Measurements from ENCODE around the gene SCAMP3. TPM values are rescaled to one million over a fixed set of nuclear protein-coding genes. Genes with fewer than 3 reads are reported as not detected.

SCAMP3 gene
- total RNA-seq, 1 experiment from 2014 or later = 64.2 TPM

DNA sequence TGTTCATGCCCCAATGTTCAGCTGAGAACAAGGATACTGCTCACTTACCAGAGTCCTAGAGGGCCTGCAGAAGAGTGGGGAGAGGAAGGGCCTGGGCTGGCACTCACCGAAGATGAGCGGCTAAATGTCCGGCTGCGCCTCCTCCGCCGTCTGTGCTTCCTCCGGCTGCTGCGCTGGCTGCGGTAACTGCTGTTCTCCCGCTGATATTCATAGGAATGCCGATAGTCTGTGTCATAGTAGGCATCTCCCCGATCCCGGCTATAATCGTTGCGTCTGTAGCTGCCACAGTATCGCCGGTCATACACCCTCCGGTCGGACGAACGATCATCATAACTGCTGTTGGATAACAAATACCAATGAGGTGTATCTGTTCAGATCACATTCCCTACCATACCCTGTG lies 7.2 kb upstream of the SCAMP3 start:
- Histone ChIP-seq H3K9me3 (ENCODE audit: control insufficient read depth in 1 of 2, insufficient read depth in 1 of 2, low read depth in 1 of 2, low read length in 2 of 2) (no peaks in the 10 kb centered on the region), H3K27me3 (ENCODE audit: insufficient read depth, low read length) (no peaks in the 10 kb centered on the region), H3K36me3 (ENCODE audit: control insufficient read depth in 1 of 2, insufficient read depth in 2 of 2, low read length in 2 of 2) (peaks cover 51 to 59% of the 10 kb centered on the region in 2 experiments), H3K4me3 (replicated peaks in 1 of 2; ENCODE audit: low read depth in 1 of 2, low read length in 2 of 2) (no peak overlapping the region), H2AFZ (ENCODE audit: low read depth, low read length, poor library complexity, severe bottlenecking) (no peak overlapping the region), H3K27ac (ENCODE audit: low read depth, low read length) (no peak overlapping the region), H3K79me2 (ENCODE audit: insufficient read depth, low read length) (peaks cover 52% of the 10 kb centered on the region), H3K4me2 (ENCODE audit: low read length) (no peak overlapping the region), H3K9me2 (ENCODE audit: insufficient read depth) (no peaks in the 10 kb centered on the region), H4K20me1 (ENCODE audit: insufficient read depth) (no peaks in the 10 kb centered on the region), H3K9ac (ENCODE audit: low read length) (no peak overlapping the region), H3K4me1 (ENCODE audit: control insufficient read depth in 1 of 2, insufficient read depth in 2 of 2, low read length in 2 of 2) (peaks cover 8 to 16% of the 10 kb centered on the region in 2 experiments)
- RAD21 ChIA-PET (ENCODE audit: low non-redundant PET in 1 of 2, low total read pairs in 2 of 2, uncharacterized antibody in 2 of 2, unreplicated experiment in 2 of 2) = no interaction called here
- POLR2A ChIA-PET = no interaction called here
- TF ChIP-seq, protein P1, sequence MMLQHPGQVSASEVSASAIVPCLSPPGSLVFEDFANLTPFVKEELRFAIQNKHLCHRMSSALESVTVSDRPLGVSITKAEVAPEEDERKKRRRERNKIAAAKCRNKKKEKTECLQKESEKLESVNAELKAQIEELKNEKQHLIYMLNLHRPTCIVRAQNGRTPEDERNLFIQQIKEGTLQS (IDR thresholded peaks at IDR 0.05) = no peak
- no peak for TF ChIP-seq ZBTB33 (IDR thresholded peaks at IDR 0.05; ENCODE audit: extremely low read depth, insufficient replicate concordance, low read length)
- TF ChIP-seq RAD21 (IDR thresholded peaks at IDR 0.05; ENCODE audit: low read depth) = no peak
- TF ChIP-seq ELF1 (IDR thresholded peaks at IDR 0.05; ENCODE audit: borderline replicate concordance, low read depth) = no peak
- no peak for TF ChIP-seq CTCF (IDR thresholded peaks at IDR 0.05 in 2 of 3, conservative IDR thresholded peaks at IDR 0.05 in 1 of 3; ENCODE audit: borderline replicate concordance in 1 of 3, insufficient read depth in 1 of 3, low read depth in 2 of 3, low read length in 2 of 3)
- TF ChIP-seq FOSL1 (IDR thresholded peaks at IDR 0.05; ENCODE audit: low read depth) = no peak
- TF ChIP-seq EZH2phosphoT487 (IDR thresholded peaks at IDR 0.05; ENCODE audit: borderline replicate concordance) = no peak
- TF ChIP-seq EGR1 (IDR thresholded peaks at IDR 0.05; ENCODE audit: low read depth) = no peak
- TF ChIP-seq EZH2 (IDR thresholded peaks at IDR 0.05) = no peak
- TF ChIP-seq, protein P2, sequence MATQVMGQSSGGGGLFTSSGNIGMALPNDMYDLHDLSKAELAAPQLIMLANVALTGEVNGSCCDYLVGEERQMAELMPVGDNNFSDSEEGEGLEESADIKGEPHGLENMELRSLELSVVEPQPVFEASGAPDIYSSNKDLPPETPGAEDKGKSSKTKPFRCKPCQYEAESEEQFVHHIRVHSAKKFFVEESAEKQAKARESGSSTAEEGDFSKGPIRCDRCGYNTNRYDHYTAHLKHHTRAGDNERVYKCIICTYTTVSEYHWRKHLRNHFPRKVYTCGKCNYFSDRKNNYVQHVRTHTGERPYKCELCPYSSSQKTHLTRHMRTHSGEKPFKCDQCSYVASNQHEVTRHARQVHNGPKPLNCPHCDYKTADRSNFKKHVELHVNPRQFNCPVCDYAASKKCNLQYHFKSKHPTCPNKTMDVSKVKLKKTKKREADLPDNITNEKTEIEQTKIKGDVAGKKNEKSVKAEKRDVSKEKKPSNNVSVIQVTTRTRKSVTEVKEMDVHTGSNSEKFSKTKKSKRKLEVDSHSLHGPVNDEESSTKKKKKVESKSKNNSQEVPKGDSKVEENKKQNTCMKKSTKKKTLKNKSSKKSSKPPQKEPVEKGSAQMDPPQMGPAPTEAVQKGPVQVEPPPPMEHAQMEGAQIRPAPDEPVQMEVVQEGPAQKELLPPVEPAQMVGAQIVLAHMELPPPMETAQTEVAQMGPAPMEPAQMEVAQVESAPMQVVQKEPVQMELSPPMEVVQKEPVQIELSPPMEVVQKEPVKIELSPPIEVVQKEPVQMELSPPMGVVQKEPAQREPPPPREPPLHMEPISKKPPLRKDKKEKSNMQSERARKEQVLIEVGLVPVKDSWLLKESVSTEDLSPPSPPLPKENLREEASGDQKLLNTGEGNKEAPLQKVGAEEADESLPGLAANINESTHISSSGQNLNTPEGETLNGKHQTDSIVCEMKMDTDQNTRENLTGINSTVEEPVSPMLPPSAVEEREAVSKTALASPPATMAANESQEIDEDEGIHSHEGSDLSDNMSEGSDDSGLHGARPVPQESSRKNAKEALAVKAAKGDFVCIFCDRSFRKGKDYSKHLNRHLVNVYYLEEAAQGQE (IDR thresholded peaks at IDR 0.05; ENCODE audit: low read depth) = no peak
- no peak for TF ChIP-seq POLR2AphosphoS5 (IDR thresholded peaks at IDR 0.05; ENCODE audit: low read depth, low read length)
- TF ChIP-seq YY1 (IDR thresholded peaks at IDR 0.05; ENCODE audit: extremely low read depth, insufficient replicate concordance, low read depth, low read length) = no peak
- TF ChIP-seq SRF (IDR thresholded peaks at IDR 0.05; ENCODE audit: low read depth) = no peak
- no peak for TF ChIP-seq SIN3A (IDR thresholded peaks at IDR 0.05; ENCODE audit: low read depth)
- no peak for TF ChIP-seq JUND (IDR thresholded peaks at IDR 0.05)
- no peak for TF ChIP-seq CEBPB (IDR thresholded peaks at IDR 0.05; ENCODE audit: low read depth)
- no peak for TF ChIP-seq SP1 (IDR thresholded peaks at IDR 0.05; ENCODE audit: low read depth)
- no peak for TF ChIP-seq ZNF274 (IDR thresholded peaks at IDR 0.05; ENCODE audit: low read depth, low read length)
- TF ChIP-seq POLR2A (IDR thresholded peaks at IDR 0.05; ENCODE audit: borderline replicate concordance, extremely low read depth, insufficient read depth, insufficient read length) = no peak
- no TSS peak for BruUV-seq (replicated peaks)
- intact Hi-C loops (cut with micrococcal nuclease) = no loop called here
- ATAC-seq = no peak
- CTCF ChIA-PET = no interaction called here
- DNase-seq (ENCODE audit: low read depth, low spot score) = no peak
